ENCODE measurements around the gene CDK1.
A peak's percentile ranks its signal among the peaks of the same experiment; 100 is the strongest.

CDK1 gene

GRCh38 chr10:60808036-60808435 is 29.8 kb downstream of the CDK1 start:
- TF ChIP-seq CTCF (IDR thresholded peaks at IDR 0.05; ENCODE audit: low read depth, low read length, missing control alignments), result no peak
- DNase-seq (ENCODE audit: low read depth), result no peak
- no peak overlapping the region for H3K4me3 ChIP-seq (ENCODE audit: low read depth, low read length)

DNA sequence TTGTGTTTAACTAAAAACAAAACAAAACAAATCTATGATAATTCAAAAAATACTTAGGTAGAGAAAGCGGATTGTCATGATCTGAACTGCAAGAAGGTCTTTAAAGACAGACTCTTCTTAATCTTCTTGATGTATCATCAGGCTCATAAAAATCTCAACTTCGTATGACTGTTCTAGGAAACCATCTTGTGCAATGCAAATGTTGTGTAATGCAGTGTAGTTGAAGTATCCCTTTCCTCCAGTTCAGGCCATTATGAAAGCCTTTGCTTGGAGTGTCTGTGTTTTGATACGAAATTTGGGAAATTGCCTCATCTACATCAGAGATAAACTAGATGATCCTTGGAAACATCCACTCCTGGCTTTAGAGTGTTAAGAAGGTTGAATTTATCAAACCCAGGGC is 30.9 kb downstream of the CDK1 start:
- TF ChIP-seq CTCF (IDR thresholded peaks at IDR 0.05; ENCODE audit: low read depth, low read length, missing control alignments), result no peak
- no peak for DNase-seq (ENCODE audit: low read depth)
- H3K4me3 ChIP-seq (ENCODE audit: low read depth, low read length), result no peak overlapping the region

DNA sequence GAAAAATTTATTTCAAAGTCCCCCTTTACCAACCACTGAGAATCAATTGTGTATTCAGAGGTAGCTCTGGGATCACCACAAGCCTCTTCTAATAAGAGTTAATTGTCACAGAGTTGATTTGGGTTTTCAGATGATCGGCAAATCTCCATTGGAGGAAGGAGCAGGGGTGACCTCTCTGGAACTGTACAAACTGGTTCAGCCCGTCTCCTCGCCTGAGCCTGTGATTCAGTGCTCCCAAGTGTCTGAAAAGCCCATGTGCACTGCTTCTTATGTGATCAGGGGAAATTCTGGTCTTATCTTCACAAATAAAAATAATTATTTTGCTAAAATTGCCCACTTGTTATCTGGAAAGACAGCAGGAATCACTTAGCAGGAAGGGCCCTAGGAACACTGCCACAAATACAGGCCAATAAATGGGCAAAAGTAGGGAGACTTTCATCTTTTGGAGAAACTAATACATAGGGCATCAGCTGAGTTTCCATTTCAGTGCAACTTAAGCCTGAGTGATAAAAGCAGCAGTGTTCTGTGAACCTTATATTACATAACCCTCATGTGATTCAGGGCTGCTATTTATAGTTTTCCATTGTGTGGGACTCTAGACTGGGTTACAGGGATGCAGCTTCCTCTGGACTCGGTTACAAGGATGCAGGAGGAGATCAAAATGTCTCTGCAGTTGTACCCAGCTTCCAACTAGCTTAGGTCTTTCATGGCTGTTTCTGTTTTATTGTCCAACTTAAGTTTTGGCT is 32.3 kb downstream of the CDK1 start:
- DNase-seq (ENCODE audit: low read depth), result no peak
- no peak for TF ChIP-seq CTCF (IDR thresholded peaks at IDR 0.05; ENCODE audit: low read depth, low read length, missing control alignments)
- H3K4me3 ChIP-seq (ENCODE audit: low read depth, low read length), result no peak overlapping the region

- DNase-seq (ENCODE audit: low read depth), result peak; percentile 51
- peak; percentile 70 for TF ChIP-seq CTCF (IDR thresholded peaks at IDR 0.05; ENCODE audit: low read depth, low read length, missing control alignments)
- H3K4me3 ChIP-seq (ENCODE audit: low read depth, low read length), result no peak overlapping the region
Observed at GRCh38 chr10:60816628-60817397, 38.5 kb downstream of the CDK1 start.

DNA sequence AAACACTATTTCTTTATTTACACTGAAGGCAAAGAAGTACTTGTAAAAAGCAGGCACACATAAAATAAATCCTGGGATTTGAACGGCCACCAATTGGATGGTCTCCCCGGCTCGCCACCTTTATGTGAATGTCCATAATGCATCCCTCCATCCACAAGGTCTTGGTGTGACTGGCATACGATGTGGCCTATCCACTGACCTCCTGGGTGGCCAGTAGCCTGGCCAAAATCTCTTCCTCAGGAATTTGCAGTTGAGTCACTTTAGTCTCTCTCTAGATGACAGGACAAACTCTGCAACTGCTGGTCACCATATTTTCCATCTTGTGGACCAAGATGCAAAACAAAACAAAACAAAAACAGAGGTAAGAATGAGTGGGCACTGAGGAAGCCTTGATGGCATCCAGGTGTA is 39.1 kb downstream of the CDK1 start:
- no peak overlapping the region for H3K4me3 ChIP-seq (ENCODE audit: low read depth, low read length)
- DNase-seq (ENCODE audit: low read depth), result no peak
- no peak for TF ChIP-seq CTCF (IDR thresholded peaks at IDR 0.05; ENCODE audit: low read depth, low read length, missing control alignments)

DNA sequence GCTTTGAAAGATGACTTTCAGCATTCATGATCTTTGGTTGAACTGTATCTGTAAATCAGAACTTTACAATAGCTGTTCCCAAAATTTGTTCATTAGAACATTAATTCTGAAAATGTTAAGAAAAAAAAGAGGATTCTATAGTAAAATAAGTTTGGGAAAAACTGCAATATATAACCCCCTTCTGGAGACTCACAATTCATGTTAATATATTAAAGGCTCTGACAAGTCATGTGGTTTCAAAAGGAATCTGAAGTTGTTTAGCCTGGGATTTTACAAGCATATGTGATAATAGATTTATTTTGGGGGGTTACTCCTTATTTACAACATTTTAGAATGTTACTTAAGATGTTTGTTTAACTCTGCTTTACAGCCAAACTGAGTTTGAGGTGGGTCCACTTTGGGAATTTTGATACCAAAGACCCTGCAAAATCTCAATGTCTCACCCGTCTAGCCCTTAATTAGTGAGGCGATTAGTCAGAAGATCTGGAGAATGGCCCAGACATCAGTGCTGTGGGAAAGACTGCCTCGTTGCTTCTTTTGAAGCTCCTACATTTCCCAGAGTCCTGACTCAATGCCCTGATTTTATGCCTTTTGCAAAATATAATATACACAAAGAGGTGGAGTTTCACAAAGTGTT is 40.0 kb downstream of the CDK1 start:
- no peak for TF ChIP-seq CTCF (IDR thresholded peaks at IDR 0.05; ENCODE audit: low read depth, low read length, missing control alignments)

More for the DNA sequence above, 40.0 kb downstream of the CDK1 start:
- no peak overlapping the region for H3K4me3 ChIP-seq (ENCODE audit: low read depth, low read length)
- no peak for DNase-seq (ENCODE audit: low read depth)

Data from GM12864 (cell line).